ENCODE results near the gene BPTF. TPM values are rescaled to one million over a fixed set of nuclear protein-coding genes. Genes with fewer than 3 reads are reported as not detected.
A peak's percentile ranks its signal among the peaks of the same experiment; 100 is the strongest.
"Not testable (repeated sequence)": the region's sequence is repeated elsewhere in the genome, so short reads cannot be mapped to it uniquely, and the experiment has no call there.

The BPTF gene
- total RNA-seq, 1 donor from 2014 or later: 96.9 TPM

DNA sequence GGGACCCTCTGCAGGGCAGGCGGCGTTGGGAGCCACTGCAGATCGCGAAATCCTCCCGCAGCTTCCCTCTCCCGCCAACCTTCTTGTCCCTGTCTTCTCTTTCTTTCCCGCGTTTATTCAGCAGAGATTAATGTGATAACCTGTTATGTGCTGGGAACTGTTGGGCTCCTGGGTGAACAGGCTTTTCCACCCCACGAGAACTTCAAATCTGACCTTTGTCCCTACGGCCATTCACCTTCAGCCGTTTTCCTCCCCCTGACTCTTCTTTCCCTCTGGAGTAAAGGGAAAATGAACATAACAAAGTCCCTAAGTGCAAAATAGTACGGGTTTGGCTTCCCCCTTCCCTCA is 195.1 kb downstream of the BPTF start:
- Histone ChIP-seq H3K27ac (peak overlapping the region; percentile 92), H3K9me3 (no peaks in the 10 kb centered on the region), H3K4me1 (peaks cover 6% of the 10 kb centered on the region), H3K27me3 (ENCODE audit: low read depth) (no peaks in the 10 kb centered on the region), H3K4me3 (peak overlapping the region; percentile 77), H3K36me3 (no peaks in the 10 kb centered on the region)
- TF ChIP-seq, protein P1, sequence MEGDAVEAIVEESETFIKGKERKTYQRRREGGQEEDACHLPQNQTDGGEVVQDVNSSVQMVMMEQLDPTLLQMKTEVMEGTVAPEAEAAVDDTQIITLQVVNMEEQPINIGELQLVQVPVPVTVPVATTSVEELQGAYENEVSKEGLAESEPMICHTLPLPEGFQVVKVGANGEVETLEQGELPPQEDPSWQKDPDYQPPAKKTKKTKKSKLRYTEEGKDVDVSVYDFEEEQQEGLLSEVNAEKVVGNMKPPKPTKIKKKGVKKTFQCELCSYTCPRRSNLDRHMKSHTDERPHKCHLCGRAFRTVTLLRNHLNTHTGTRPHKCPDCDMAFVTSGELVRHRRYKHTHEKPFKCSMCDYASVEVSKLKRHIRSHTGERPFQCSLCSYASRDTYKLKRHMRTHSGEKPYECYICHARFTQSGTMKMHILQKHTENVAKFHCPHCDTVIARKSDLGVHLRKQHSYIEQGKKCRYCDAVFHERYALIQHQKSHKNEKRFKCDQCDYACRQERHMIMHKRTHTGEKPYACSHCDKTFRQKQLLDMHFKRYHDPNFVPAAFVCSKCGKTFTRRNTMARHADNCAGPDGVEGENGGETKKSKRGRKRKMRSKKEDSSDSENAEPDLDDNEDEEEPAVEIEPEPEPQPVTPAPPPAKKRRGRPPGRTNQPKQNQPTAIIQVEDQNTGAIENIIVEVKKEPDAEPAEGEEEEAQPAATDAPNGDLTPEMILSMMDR (IDR thresholded peaks at IDR 0.05): no peak
- no peak for DNase-seq
- ATAC-seq: peak in 1 of 2 donors; percentile 4
- intact Hi-C loops (cut with DNase I): no loop called here

GRCh38 chr17:68020791-68021190 is 195.5 kb downstream of the BPTF start:
- ATAC-seq; H3K36me3 ChIP-seq; H3K9me3 ChIP-seq; H3K27me3 ChIP-seq (ENCODE audit: low read depth); DNase-seq; H3K4me1 ChIP-seq; intact Hi-C loops (cut with DNase I): not testable (repeated sequence)
- peak overlapping the region; percentile 92 for H3K27ac ChIP-seq
- peak overlapping the region; percentile 77 for H3K4me3 ChIP-seq

DNA sequence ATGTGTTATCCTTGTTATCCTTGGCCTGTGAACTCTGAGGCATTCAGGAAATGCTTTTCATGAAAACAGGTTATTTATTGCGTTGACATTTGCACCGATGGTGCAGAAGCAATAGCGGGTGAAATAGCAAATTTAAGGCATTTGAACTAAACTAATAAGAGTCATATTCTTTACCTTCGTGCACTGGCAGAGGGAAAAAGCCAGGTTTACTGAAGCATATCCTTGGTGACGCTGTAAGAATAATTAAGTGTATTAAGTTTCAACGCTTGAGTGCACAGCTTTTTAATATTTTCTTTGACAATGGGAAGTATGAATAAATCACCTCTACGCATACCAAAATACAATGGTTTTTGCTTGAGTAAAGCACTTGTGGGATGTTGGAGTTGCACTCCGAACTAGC is 196.7 kb downstream of the BPTF start:
- H3K4me1 ChIP-seq: peaks cover 6% of the 10 kb centered on the region
- ATAC-seq (no peak), DNase-seq (no peak)
- TF ChIP-seq, protein P1 (IDR thresholded peaks at IDR 0.05): no peak
- H3K9me3 ChIP-seq: no peaks in the 10 kb centered on the region
- intact Hi-C loops (cut with DNase I): no loop called here
- H3K27me3 ChIP-seq (ENCODE audit: low read depth): no peaks in the 10 kb centered on the region
- H3K4me3 ChIP-seq: no peak overlapping the region
- no peaks in the 10 kb centered on the region for H3K36me3 ChIP-seq
- no peak overlapping the region for H3K27ac ChIP-seq

- H3K9me3 ChIP-seq; DNase-seq; H3K36me3 ChIP-seq; H3K27ac ChIP-seq; ATAC-seq; H3K27me3 ChIP-seq (ENCODE audit: low read depth); H3K4me3 ChIP-seq; intact Hi-C loops (cut with DNase I); H3K4me1 ChIP-seq: not testable (repeated sequence)
Observed at GRCh38 chr17:68022547-68022946, 197.2 kb downstream of the BPTF start.

DNA sequence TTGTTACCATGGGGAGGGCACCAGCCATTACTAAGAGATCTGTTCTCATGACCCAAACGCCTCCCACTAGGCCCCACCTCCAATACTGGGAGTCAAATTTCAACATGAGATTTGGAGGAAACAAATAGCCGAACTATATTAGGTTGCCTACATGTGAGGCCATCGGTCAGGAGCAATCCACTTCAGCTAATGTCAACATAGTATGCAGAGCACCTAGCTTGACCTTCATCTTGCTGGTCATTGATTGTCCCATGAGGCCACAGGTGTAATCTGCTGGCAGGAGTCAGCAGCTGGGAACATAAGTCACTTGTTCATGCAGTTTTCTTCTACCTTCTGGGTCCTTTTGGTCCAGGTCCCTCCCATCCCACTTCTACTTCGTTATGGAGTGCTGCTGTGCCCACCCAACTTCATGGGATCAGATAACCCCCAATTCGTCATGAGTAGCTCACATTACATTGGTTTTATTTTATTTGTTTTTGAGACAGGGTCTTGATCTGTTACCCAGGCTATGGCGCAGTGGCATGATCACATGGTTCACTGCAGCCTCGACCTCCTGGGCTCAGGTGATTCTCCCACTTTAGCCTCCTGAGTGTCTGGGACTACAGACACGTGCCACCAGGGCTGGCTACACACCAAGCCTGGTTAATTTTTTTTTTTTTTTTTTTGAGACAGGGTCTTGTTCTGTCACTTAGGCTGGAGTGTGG is 204.4 kb downstream of the BPTF start:
- H3K4me1 ChIP-seq: peaks cover 1% of the 10 kb centered on the region
- no peak overlapping the region for H3K4me3 ChIP-seq
- H3K27ac ChIP-seq: no peak overlapping the region
- DNase-seq: no peak
- H3K9me3 ChIP-seq: no peaks in the 10 kb centered on the region
- ATAC-seq: peak in 1 of 2 donors; percentile 17
- no peaks in the 10 kb centered on the region for H3K27me3 ChIP-seq (ENCODE audit: low read depth)
- intact Hi-C loops (cut with DNase I): no loop called here
- H3K36me3 ChIP-seq: no peaks in the 10 kb centered on the region
- TF ChIP-seq, protein P1 (IDR thresholded peaks at IDR 0.05): no peak

Other genes starting within 250 kb of the BPTF start
- gene NOL11, start 107.6 kb upstream of the BPTF start, total RNA-seq: 32.8 TPM
- 7.4 TPM for gene C17orf58, start 171.0 kb downstream of the BPTF start, total RNA-seq
- 23.4 TPM for gene KPNA2, start 210.2 kb downstream of the BPTF start, total RNA-seq

Data from lower lobe of right lung (tissue), 2 donors.